ENCODE data around the gene NUCB1. TPM values are rescaled to one million over a fixed set of nuclear protein-coding genes. Genes with fewer than 3 reads are reported as not detected.

Gene NUCB1
- total RNA-seq, 1 donor from 2014 or later = 164 TPM

- peaks cover 35% of the 10 kb centered on the region for H3K79me2 ChIP-seq (ENCODE audit: insufficient read depth, low read length)
- Mint-ChIP-seq H3K4me1 (ENCODE audit: low read depth, unreplicated experiment) (peaks cover 36% of the 10 kb centered on the region), H3K27me3 (ENCODE audit: low read depth, unreplicated experiment) (no peaks in the 10 kb centered on the region), H3K9me3 (ENCODE audit: unreplicated experiment) (no peaks in the 10 kb centered on the region), H3K4me3 (ENCODE audit: unreplicated experiment) (no peak overlapping the region), H3K36me3 (ENCODE audit: low read depth, unreplicated experiment) (peaks cover 17% of the 10 kb centered on the region), H3K27ac (ENCODE audit: unreplicated experiment) (no peak overlapping the region)
- no peaks in the 10 kb centered on the region for H4K20me1 ChIP-seq (ENCODE audit: insufficient read depth, low read length)
- FAIRE-seq = no peak
- no peak overlapping the region for H3K4me2 ChIP-seq (ENCODE audit: low read length)
- no peaks in the 10 kb centered on the region for H3K9me3 ChIP-seq (ENCODE audit: insufficient read depth, low read depth, low read length)
- TF ChIP-seq, protein P1, sequence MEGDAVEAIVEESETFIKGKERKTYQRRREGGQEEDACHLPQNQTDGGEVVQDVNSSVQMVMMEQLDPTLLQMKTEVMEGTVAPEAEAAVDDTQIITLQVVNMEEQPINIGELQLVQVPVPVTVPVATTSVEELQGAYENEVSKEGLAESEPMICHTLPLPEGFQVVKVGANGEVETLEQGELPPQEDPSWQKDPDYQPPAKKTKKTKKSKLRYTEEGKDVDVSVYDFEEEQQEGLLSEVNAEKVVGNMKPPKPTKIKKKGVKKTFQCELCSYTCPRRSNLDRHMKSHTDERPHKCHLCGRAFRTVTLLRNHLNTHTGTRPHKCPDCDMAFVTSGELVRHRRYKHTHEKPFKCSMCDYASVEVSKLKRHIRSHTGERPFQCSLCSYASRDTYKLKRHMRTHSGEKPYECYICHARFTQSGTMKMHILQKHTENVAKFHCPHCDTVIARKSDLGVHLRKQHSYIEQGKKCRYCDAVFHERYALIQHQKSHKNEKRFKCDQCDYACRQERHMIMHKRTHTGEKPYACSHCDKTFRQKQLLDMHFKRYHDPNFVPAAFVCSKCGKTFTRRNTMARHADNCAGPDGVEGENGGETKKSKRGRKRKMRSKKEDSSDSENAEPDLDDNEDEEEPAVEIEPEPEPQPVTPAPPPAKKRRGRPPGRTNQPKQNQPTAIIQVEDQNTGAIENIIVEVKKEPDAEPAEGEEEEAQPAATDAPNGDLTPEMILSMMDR (IDR thresholded peaks at IDR 0.05; ENCODE audit: insufficient read depth, low read depth, low read length) = no peak
- no peak for TF ChIP-seq EZH2 (IDR thresholded peaks at IDR 0.05; ENCODE audit: insufficient read depth, low read length)
- peaks cover 7% of the 10 kb centered on the region for H3K36me3 ChIP-seq (ENCODE audit: insufficient read depth, low read length)
- H3K27ac ChIP-seq (ENCODE audit: low read depth, low read length) = no peak overlapping the region
- H3K9ac ChIP-seq (ENCODE audit: low read length) = no peak overlapping the region
- peaks cover 36% of the 10 kb centered on the region for H3K4me1 ChIP-seq (ENCODE audit: insufficient read depth, low read length)
- no peak overlapping the region for H3K4me3 ChIP-seq (ENCODE audit: insufficient read depth, low read depth, low read length)
- H3K27me3 ChIP-seq (ENCODE audit: insufficient read depth, low read length) = no peaks in the 10 kb centered on the region
- no peak for DNase-seq (ENCODE audit: low read depth)
- no peak overlapping the region for H2AFZ ChIP-seq (ENCODE audit: low read depth, low read length)
Observed at GRCh38 chr19:48959341-48960239, 59.5 kb downstream of the NUCB1 start.

DNA sequence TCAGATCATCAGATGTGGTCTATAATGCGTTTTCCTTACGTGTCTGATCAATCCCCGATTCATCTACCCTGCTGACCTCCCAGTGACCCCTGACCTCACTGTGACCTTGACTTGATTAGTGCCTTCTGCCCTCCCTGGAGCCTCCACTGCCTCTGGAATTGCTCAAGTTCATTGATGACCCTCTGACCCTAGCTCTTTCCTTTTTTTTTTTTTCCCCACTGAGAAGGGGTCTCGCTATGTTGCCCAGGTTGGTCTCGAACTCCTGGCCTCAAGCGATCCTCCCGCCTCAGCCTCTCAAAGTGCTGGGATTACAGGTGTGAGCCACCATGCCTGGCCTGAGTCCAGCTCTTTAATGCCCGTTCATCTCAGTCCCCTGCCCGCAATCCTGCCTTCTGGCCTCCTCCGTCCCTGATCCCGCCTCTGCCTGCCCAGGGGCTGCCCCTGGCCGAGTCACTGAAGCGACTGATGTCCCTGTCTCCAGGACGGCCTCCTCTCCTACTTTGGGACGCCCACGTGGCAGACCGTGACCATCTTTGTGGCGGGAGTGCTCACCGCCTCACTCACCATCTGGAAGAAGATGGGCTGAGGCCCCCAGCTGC is 61.0 kb downstream of the NUCB1 start:
- peaks cover 7% of the 10 kb centered on the region for H3K36me3 ChIP-seq (ENCODE audit: insufficient read depth, low read length)
- H3K9ac ChIP-seq (ENCODE audit: low read length) = no peak overlapping the region
- no peaks in the 10 kb centered on the region for H3K27me3 Mint-ChIP-seq (ENCODE audit: low read depth, unreplicated experiment)
- H2AFZ ChIP-seq (ENCODE audit: low read depth, low read length) = no peak overlapping the region
- peaks cover 30% of the 10 kb centered on the region for H3K4me1 Mint-ChIP-seq (ENCODE audit: low read depth, unreplicated experiment)
- no peak for FAIRE-seq
- no peak overlapping the region for H3K4me3 ChIP-seq (ENCODE audit: insufficient read depth, low read depth, low read length)
- peaks cover 9% of the 10 kb centered on the region for H4K20me1 ChIP-seq (ENCODE audit: insufficient read depth, low read length)
- H3K4me2 ChIP-seq (ENCODE audit: low read length) = no peak overlapping the region
- H3K4me1 ChIP-seq (ENCODE audit: insufficient read depth, low read length) = peaks cover 31% of the 10 kb centered on the region
- H3K27me3 ChIP-seq (ENCODE audit: insufficient read depth, low read length) = no peaks in the 10 kb centered on the region
- no peak overlapping the region for H3K4me3 Mint-ChIP-seq (ENCODE audit: unreplicated experiment)
- TF ChIP-seq, protein P1 (IDR thresholded peaks at IDR 0.05; ENCODE audit: insufficient read depth, low read depth, low read length) = no peak
- no peak for TF ChIP-seq EZH2 (IDR thresholded peaks at IDR 0.05; ENCODE audit: insufficient read depth, low read length)
- no peak for DNase-seq (ENCODE audit: low read depth)
- H3K9me3 Mint-ChIP-seq (ENCODE audit: unreplicated experiment) = no peaks in the 10 kb centered on the region
- no peak overlapping the region for H3K27ac ChIP-seq (ENCODE audit: low read depth, low read length)
- no peak overlapping the region for H3K27ac Mint-ChIP-seq (ENCODE audit: unreplicated experiment)
- H3K36me3 Mint-ChIP-seq (ENCODE audit: low read depth, unreplicated experiment) = peaks cover 15% of the 10 kb centered on the region
- no peaks in the 10 kb centered on the region for H3K9me3 ChIP-seq (ENCODE audit: insufficient read depth, low read depth, low read length)
- H3K79me2 ChIP-seq (ENCODE audit: insufficient read depth, low read length) = peaks cover 30% of the 10 kb centered on the region
